Adrenal gland (tissue), 5 donors: ENCODE measurements around the gene INPP4B.

Source experiments
- POLR2A ChIP-seq, 2 donors: fragments of 450-650 bp; IDR thresholded peaks; one replicate each; pipeline ENCODE4 v1.6.1; 2017; ENCODE audit warnings: antibody characterized with exemption in 2 of 2, mild to moderate bottlenecking in 2 of 2, moderate library complexity in 1 of 2
- TF ChIP-seq, protein P1 (sequence below), 6 experiments: fragments of 450-650 bp in 4 of 6; fragments of 200-600 bp in 2 of 6; sonication (generic) in 1 of 6; IDR thresholded peaks; 1 replicate in 5 of 6; 2 replicates in 1 of 6; pipeline versions ENCODE4 v1.5.1 to v1.8.0; 2016 to 2021; ENCODE audit warnings: antibody characterized with exemption in 6 of 6, mild to moderate bottlenecking in 2 of 6, moderate library complexity in 1 of 6
- donor health status: DM: no; HTN: no; CAD: no.

DNA sequence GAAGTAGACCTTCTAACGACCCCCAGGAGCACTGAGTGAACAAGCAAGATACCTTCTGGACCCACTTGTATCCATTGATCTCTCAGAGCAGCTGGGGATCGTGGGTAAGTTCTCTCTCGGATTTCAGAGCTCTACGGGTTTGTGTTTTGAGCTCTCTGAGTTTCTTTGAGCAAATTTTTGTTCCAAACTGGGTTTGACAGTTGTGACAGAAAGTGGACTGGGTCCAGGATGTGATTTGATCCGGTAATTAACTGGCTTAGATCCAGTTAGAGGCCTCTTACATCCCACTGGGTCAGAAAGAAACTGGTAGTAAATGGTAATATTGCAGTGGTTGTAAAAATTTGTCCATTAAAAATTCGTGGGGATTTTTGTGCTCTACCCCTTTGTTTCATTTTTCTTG is 459.2 kb downstream of the INPP4B start:
- TF ChIP-seq, protein P1, sequence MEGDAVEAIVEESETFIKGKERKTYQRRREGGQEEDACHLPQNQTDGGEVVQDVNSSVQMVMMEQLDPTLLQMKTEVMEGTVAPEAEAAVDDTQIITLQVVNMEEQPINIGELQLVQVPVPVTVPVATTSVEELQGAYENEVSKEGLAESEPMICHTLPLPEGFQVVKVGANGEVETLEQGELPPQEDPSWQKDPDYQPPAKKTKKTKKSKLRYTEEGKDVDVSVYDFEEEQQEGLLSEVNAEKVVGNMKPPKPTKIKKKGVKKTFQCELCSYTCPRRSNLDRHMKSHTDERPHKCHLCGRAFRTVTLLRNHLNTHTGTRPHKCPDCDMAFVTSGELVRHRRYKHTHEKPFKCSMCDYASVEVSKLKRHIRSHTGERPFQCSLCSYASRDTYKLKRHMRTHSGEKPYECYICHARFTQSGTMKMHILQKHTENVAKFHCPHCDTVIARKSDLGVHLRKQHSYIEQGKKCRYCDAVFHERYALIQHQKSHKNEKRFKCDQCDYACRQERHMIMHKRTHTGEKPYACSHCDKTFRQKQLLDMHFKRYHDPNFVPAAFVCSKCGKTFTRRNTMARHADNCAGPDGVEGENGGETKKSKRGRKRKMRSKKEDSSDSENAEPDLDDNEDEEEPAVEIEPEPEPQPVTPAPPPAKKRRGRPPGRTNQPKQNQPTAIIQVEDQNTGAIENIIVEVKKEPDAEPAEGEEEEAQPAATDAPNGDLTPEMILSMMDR (IDR thresholded peaks at IDR 0.05), result no peak
- no peak for TF ChIP-seq POLR2A (IDR thresholded peaks at IDR 0.05)
